ENCODE measurements around the gene SV2A. TPM values are rescaled to one million over a fixed set of nuclear protein-coding genes. Genes with fewer than 3 reads are reported as not detected.
A peak's percentile ranks its signal among the peaks of the same experiment; 100 is the strongest.

Gene SV2A
- total RNA-seq, 1 experiment from 2014 or later, result not detected

GRCh38 chr1:149927056-149927562 is 9.5 kb upstream of the SV2A start:
- CTCF ChIA-PET, result no interaction called here
- no TSS peak for BruUV-seq (replicated peaks)
- Histone ChIP-seq H3F3A (ENCODE audit: low read length, unreplicated experiment) (no peaks in the 10 kb centered on the region), H2AFZ (ENCODE audit: low read length) (peak overlapping the region; percentile 74), H3K79me2 (ENCODE audit: low read length) (peaks cover 34% of the 10 kb centered on the region), H3K27ac (ENCODE audit: low read length) (peak overlapping the region; percentile 77), H3K27me3 (ENCODE audit: low read length) (no peaks in the 10 kb centered on the region), H3K4me3 (ENCODE audit: low read length) (peak overlapping the region; percentile 93), H3K4me2 (ENCODE audit: low read length) (peak overlapping the region; percentile 86), H3K4me1 (ENCODE audit: insufficient read depth, low read length) (peaks cover 41% of the 10 kb centered on the region), H4K20me1 (ENCODE audit: low read length) (peaks cover 27% of the 10 kb centered on the region; the same call in 1 of the 2 replicates), H3K9me2 (replicated peaks; ENCODE audit: low read length) (no peaks in the 10 kb centered on the region), H3K36me3 (ENCODE audit: low read depth, low read length) (peaks cover 48% of the 10 kb centered on the region), H3K9me3 (ENCODE audit: low read length) (no peaks in the 10 kb centered on the region), H3K9ac (ENCODE audit: low read length) (peak overlapping the region; percentile 91)
- no peak for TF ChIP-seq EZH2phosphoT487 (IDR thresholded peaks at IDR 0.05; ENCODE audit: borderline replicate concordance, low read length)
- no peak for TF ChIP-seq CTCF (conservative IDR thresholded peaks at IDR 0.05; ENCODE audit: low read depth, low read length)
- no peak for TF ChIP-seq EZH2 (IDR thresholded peaks at IDR 0.05; ENCODE audit: low read length, unreplicated experiment)
- POLR2A ChIA-PET (ENCODE audit: unreplicated experiment), result no interaction called here
- intact Hi-C loops (cut with micrococcal nuclease), result loop anchor here (1.0 kb wide), 1 partner anchor 10 kb away; no protein-coding TSS in a partner anchor
- DNase-seq (peak; percentile 18), ATAC-seq (no peak)

- Histone ChIP-seq H3K4me1 (ENCODE audit: insufficient read depth, low read length) (peaks cover 34% of the 10 kb centered on the region), H3K9me2 (replicated peaks; ENCODE audit: low read length) (no peaks in the 10 kb centered on the region), H3F3A (ENCODE audit: low read length, unreplicated experiment) (no peaks in the 10 kb centered on the region), H3K9me3 (ENCODE audit: low read length) (no peaks in the 10 kb centered on the region), H3K27ac (ENCODE audit: low read length) (no peak overlapping the region), H3K36me3 (ENCODE audit: low read depth, low read length) (peaks cover 53% of the 10 kb centered on the region), H3K4me2 (ENCODE audit: low read length) (peak overlapping the region; percentile 86), H3K79me2 (ENCODE audit: low read length) (peaks cover 34% of the 10 kb centered on the region), H4K20me1 (ENCODE audit: low read length) (peaks cover 27% of the 10 kb centered on the region; the same call in 1 of the 2 replicates), H3K9ac (ENCODE audit: low read length) (peak overlapping the region; percentile 91; the same call in 1 of the 2 replicates), H3K4me3 (ENCODE audit: low read length) (peak overlapping the region; percentile 93), H3K27me3 (ENCODE audit: low read length) (no peaks in the 10 kb centered on the region), H2AFZ (ENCODE audit: low read length) (no peak overlapping the region)
- ATAC-seq (no peak), DNase-seq (no peak)
- ChIA-PET POLR2A (ENCODE audit: unreplicated experiment) (no interaction called here), CTCF (no interaction called here)
- intact Hi-C loops (cut with micrococcal nuclease), result no loop called here
- TSS peak; percentile 51 for BruUV-seq (replicated peaks)
- TF ChIP-seq CTCF (conservative IDR thresholded peaks at IDR 0.05; ENCODE audit: low read depth, low read length) (no peak), EZH2 (IDR thresholded peaks at IDR 0.05; ENCODE audit: low read length, unreplicated experiment) (no peak), EZH2phosphoT487 (IDR thresholded peaks at IDR 0.05; ENCODE audit: borderline replicate concordance, low read length) (no peak)
These were observed 8.7 kb upstream of the SV2A start for GRCh38 chr1:149926296-149926695.

- peaks cover 34% of the 10 kb centered on the region for H3K79me2 ChIP-seq (ENCODE audit: low read length)
- no peak for DNase-seq
- POLR2A ChIA-PET (ENCODE audit: unreplicated experiment), result no interaction called here
- peaks cover 27% of the 10 kb centered on the region; the same call in 1 of the 2 replicates for H4K20me1 ChIP-seq (ENCODE audit: low read length)
- no peaks in the 10 kb centered on the region for H3F3A ChIP-seq (ENCODE audit: low read length, unreplicated experiment)
- no TSS peak for BruUV-seq (replicated peaks)
- H3K4me2 ChIP-seq (ENCODE audit: low read length), result peak overlapping the region; percentile 86
- CTCF ChIA-PET, result no interaction called here
- peaks cover 53% of the 10 kb centered on the region for H3K36me3 ChIP-seq (ENCODE audit: low read depth, low read length)
- no peaks in the 10 kb centered on the region for H3K27me3 ChIP-seq (ENCODE audit: low read length)
- no peak overlapping the region for H3K27ac ChIP-seq (ENCODE audit: low read length)
- ATAC-seq, result no peak
- no peak for TF ChIP-seq CTCF (conservative IDR thresholded peaks at IDR 0.05; ENCODE audit: low read depth, low read length)
- no peak for TF ChIP-seq EZH2phosphoT487 (IDR thresholded peaks at IDR 0.05; ENCODE audit: borderline replicate concordance, low read length)
- intact Hi-C loops (cut with micrococcal nuclease), result no loop called here
- peaks cover 28% of the 10 kb centered on the region for H3K4me1 ChIP-seq (ENCODE audit: insufficient read depth, low read length)
- no peak overlapping the region for H3K9ac ChIP-seq (ENCODE audit: low read length)
- no peaks in the 10 kb centered on the region for H3K9me3 ChIP-seq (ENCODE audit: low read length)
- H3K9me2 ChIP-seq (replicated peaks; ENCODE audit: low read length), result no peaks in the 10 kb centered on the region
- peak overlapping the region; percentile 93 for H3K4me3 ChIP-seq (ENCODE audit: low read length)
- H2AFZ ChIP-seq (ENCODE audit: low read length), result no peak overlapping the region
These were observed 8.1 kb upstream of the SV2A start for GRCh38 chr1:149925751-149926150.
